Measurements from ENCODE around the gene GFY.

- no peak for TF ChIP-seq CREB1 (CRISPR knock-in tag; IDR thresholded peaks at IDR 0.05; ENCODE audit: low read depth)
- TF ChIP-seq REST (IDR thresholded peaks at IDR 0.05; ENCODE audit: unreplicated experiment): no peak
- TF ChIP-seq, protein P1, sequence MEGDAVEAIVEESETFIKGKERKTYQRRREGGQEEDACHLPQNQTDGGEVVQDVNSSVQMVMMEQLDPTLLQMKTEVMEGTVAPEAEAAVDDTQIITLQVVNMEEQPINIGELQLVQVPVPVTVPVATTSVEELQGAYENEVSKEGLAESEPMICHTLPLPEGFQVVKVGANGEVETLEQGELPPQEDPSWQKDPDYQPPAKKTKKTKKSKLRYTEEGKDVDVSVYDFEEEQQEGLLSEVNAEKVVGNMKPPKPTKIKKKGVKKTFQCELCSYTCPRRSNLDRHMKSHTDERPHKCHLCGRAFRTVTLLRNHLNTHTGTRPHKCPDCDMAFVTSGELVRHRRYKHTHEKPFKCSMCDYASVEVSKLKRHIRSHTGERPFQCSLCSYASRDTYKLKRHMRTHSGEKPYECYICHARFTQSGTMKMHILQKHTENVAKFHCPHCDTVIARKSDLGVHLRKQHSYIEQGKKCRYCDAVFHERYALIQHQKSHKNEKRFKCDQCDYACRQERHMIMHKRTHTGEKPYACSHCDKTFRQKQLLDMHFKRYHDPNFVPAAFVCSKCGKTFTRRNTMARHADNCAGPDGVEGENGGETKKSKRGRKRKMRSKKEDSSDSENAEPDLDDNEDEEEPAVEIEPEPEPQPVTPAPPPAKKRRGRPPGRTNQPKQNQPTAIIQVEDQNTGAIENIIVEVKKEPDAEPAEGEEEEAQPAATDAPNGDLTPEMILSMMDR (conservative IDR thresholded peaks at IDR 0.05; ENCODE audit: low read depth in 2 of 2): peak; percentile 9 to 25; a peak in 2 of 4 replicates
- no peak for TF ChIP-seq JUNB (IDR thresholded peaks at IDR 0.05; ENCODE audit: unreplicated experiment)
- no peak for TF ChIP-seq POLR2AphosphoS5 (IDR thresholded peaks at IDR 0.05; ENCODE audit: low read depth)
- no peak for TF ChIP-seq ZNF114 (CRISPR knock-in tag; IDR thresholded peaks at IDR 0.05)
- TF ChIP-seq EZH2 (IDR thresholded peaks at IDR 0.05; ENCODE audit: low read depth, unreplicated experiment): no peak
- no peak for TF ChIP-seq EZH2phosphoT487 (IDR thresholded peaks at IDR 0.05; ENCODE audit: unreplicated experiment)
- no peak for TF ChIP-seq ZNF331 (CRISPR knock-in tag; IDR thresholded peaks at IDR 0.05; ENCODE audit: low read depth)
- TF ChIP-seq ZNF462 (CRISPR knock-in tag; IDR thresholded peaks at IDR 0.05): no peak
These were observed 22.6 kb downstream of the GFY start for GRCh38 chr19:49447485-49448431.
